ENCODE results near the gene SNRNP25. TPM values are rescaled to one million over a fixed set of nuclear protein-coding genes. Genes with fewer than 3 reads are reported as not detected.

Gene SNRNP25
- total and polyA plus RNA-seq, 9 of the 15 experiments (the other 6 are each of a cell fraction or from before 2014, with no cell fraction given) = 59.0 to 176 (median 108) TPM

DNA sequence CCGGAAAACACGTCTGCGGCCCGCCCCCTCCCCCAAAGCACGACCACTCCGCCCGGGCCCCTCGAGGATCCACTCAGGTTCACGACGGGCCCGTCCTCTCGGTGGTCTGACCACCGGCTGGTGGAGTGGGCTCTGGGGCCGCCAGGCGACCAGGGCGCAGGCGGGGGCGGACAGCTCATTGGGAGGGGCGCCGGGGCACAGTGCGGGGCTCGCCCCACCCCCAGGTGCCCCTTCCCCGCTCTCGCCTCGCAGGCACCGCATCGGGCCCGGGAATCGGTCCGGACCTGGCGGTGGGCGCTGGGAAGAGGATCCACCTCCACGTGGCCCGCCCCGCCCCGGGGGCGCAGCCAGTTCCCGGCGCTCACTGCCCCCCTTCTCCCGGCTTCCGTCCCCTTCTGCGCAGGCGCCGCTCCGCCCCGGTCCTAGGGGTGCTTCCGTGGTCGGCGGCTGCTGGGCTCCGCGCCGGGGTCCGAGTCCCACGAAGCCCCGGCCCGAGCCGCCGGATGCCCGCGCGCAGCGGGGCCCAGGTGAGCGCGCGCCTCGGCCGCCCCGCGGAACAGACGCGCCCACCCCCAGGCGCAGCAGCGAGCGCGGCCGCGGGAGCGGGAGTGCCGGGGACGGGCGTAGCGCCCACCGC is 24.3 kb downstream of the SNRNP25 start, which contains the start of gene MPG (continued):
- TF ChIP-seq E2F1 (CRISPR knock-in tag; IDR thresholded peaks at IDR 0.05) = no peak
- no peak for TF ChIP-seq NFIC (IDR thresholded peaks at IDR 0.05)
- no peak for TF ChIP-seq ZNF140 (CRISPR knock-in tag; IDR thresholded peaks at IDR 0.05)
- no peak for TF ChIP-seq ERF (CRISPR knock-in tag; IDR thresholded peaks at IDR 0.05)
- TF ChIP-seq HSF4 (CRISPR knock-in tag; IDR thresholded peaks at IDR 0.05; ENCODE audit: borderline replicate concordance) = no peak
- TF ChIP-seq GABPA (tag; conservative IDR thresholded peaks at IDR 0.05; ENCODE audit: low read depth) = peak; percentile 66
- TF ChIP-seq IRF9 (tag; IDR thresholded peaks at IDR 0.05) = no peak
- TF ChIP-seq SLC30A9 (CRISPR knock-in tag; IDR thresholded peaks at IDR 0.05) = no peak
- no peak for TF ChIP-seq TRIM28 (IDR thresholded peaks at IDR 0.05)
- TF ChIP-seq ZNF263 (CRISPR knock-in tag; IDR thresholded peaks at IDR 0.05; ENCODE audit: borderline replicate concordance) = no peak
- no peak for TF ChIP-seq ZNF232 (CRISPR knock-in tag; IDR thresholded peaks at IDR 0.05)
- TF ChIP-seq SIRT6 (IDR thresholded peaks at IDR 0.05; ENCODE audit: low read depth, low read length) = no peak
- TF ChIP-seq RBFOX2 (IDR thresholded peaks at IDR 0.05; ENCODE audit: low read depth, low read length) = peak; percentile 66
- peak; percentile 8 for TF ChIP-seq PHF20 (IDR thresholded peaks at IDR 0.05; ENCODE audit: partially characterized antibody)
- no peak for TF ChIP-seq BCOR (IDR thresholded peaks at IDR 0.05)
- TF ChIP-seq SIN3B (IDR thresholded peaks at IDR 0.05; ENCODE audit: low read depth) = peak; percentile 78
- no peak for TF ChIP-seq MEF2D (tag; conservative IDR thresholded peaks at IDR 0.05; ENCODE audit: low read depth)
- TF ChIP-seq SRF (CRISPR knock-in tag; IDR thresholded peaks at IDR 0.05) = no peak
- TF ChIP-seq, protein P1, sequence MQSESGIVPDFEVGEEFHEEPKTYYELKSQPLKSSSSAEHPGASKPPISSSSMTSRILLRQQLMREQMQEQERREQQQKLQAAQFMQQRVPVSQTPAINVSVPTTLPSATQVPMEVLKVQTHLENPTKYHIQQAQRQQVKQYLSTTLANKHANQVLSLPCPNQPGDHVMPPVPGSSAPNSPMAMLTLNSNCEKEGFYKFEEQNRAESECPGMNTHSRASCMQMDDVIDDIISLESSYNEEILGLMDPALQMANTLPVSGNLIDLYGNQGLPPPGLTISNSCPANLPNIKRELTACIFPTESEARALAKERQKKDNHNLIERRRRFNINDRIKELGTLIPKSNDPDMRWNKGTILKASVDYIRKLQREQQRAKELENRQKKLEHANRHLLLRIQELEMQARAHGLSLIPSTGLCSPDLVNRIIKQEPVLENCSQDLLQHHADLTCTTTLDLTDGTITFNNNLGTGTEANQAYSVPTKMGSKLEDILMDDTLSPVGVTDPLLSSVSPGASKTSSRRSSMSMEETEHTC (IDR thresholded peaks at IDR 0.05) = no peak
- TF ChIP-seq TGIF2 (CRISPR knock-in tag; IDR thresholded peaks at IDR 0.05) = no peak
- TF ChIP-seq, protein P2, sequence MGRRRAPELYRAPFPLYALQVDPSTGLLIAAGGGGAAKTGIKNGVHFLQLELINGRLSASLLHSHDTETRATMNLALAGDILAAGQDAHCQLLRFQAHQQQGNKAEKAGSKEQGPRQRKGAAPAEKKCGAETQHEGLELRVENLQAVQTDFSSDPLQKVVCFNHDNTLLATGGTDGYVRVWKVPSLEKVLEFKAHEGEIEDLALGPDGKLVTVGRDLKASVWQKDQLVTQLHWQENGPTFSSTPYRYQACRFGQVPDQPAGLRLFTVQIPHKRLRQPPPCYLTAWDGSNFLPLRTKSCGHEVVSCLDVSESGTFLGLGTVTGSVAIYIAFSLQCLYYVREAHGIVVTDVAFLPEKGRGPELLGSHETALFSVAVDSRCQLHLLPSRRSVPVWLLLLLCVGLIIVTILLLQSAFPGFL (CRISPR knock-in tag; IDR thresholded peaks at IDR 0.05) = no peak
- no peak for TF ChIP-seq GMEB1 (CRISPR knock-in tag; IDR thresholded peaks at IDR 0.05)
- TF ChIP-seq RBM17 (IDR thresholded peaks at IDR 0.05; ENCODE audit: borderline replicate concordance, low read depth, low read length) = no peak
- no peak for TF ChIP-seq ZNF717 (CRISPR knock-in tag; IDR thresholded peaks at IDR 0.05)
- TF ChIP-seq NRF1 (conservative IDR thresholded peaks at IDR 0.05 in 1 of 2, IDR thresholded peaks at IDR 0.05 in 1 of 2) = peak; percentile 87 to 90
